RWPE1 (cell line): ENCODE measurements around the gene ARID1B.

Source experiments
- CTCF ChIA-PET: fragments of 350-600 bp; sonication (Branson Sonifier 250); formaldehyde crosslinking; extraction: SDS; loops from one replicate; lab custom pipeline; 2021; lab: Yijun Ruan, JAX
- POLR2A ChIA-PET: fragments of 400-600 bp; formaldehyde crosslinking; extraction: SDS; loops from one replicate; lab custom pipeline; 2020; ENCODE audit warnings: antibody characterized with exemption; ENCODE audit not compliant: low non-redundant PET; lab: Yijun Ruan, JAX
- DNase-seq: peaks from one replicate; pipeline ENCODE4 v3.0.0; 2012; ENCODE audit warnings: low spot score
- H3K27ac ChIP-seq: fragments of 450-650 bp; 2 replicates; pipeline ENCODE4 v1.5.1; 2017
- TF ChIP-seq, protein P1 (sequence below): fragments of 450-650 bp; conservative IDR thresholded peaks from 2 replicates; pipeline ENCODE4 v1.5.1; 2017; ENCODE audit warnings: low read depth, mild to moderate bottlenecking

ARID1B gene

DNA sequence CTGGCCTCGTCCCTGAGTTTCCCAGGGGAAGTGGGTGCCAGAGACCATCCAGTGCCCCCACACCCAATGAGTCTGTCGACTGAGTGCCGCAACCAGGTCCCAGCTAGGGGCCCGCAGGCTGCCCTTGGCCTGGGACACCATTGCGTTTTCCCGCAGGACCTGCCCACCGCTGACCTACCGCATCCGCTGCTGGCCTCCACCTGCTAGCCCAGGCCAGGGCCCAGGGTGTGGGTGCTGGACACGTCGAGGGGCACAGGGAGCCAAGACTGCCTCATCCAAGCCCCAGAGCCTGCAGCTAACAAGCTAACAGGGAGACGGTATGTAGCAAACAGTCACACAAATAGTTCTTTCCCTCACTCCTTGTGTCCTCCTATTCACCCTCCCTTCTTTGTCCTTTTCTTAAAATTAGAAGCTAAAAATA is 448.4 kb downstream of the ARID1B start:
- TF ChIP-seq, protein P1, sequence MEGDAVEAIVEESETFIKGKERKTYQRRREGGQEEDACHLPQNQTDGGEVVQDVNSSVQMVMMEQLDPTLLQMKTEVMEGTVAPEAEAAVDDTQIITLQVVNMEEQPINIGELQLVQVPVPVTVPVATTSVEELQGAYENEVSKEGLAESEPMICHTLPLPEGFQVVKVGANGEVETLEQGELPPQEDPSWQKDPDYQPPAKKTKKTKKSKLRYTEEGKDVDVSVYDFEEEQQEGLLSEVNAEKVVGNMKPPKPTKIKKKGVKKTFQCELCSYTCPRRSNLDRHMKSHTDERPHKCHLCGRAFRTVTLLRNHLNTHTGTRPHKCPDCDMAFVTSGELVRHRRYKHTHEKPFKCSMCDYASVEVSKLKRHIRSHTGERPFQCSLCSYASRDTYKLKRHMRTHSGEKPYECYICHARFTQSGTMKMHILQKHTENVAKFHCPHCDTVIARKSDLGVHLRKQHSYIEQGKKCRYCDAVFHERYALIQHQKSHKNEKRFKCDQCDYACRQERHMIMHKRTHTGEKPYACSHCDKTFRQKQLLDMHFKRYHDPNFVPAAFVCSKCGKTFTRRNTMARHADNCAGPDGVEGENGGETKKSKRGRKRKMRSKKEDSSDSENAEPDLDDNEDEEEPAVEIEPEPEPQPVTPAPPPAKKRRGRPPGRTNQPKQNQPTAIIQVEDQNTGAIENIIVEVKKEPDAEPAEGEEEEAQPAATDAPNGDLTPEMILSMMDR = no peak
- H3K27ac ChIP-seq = no peak overlapping the region
- ChIA-PET CTCF (interaction anchor here (0.7 kb wide), 1 partner anchor 505 kb away, joined by 3 read pairs; no protein-coding TSS in a partner anchor), POLR2A (no interaction called here)
- no peak for DNase-seq

DNA sequence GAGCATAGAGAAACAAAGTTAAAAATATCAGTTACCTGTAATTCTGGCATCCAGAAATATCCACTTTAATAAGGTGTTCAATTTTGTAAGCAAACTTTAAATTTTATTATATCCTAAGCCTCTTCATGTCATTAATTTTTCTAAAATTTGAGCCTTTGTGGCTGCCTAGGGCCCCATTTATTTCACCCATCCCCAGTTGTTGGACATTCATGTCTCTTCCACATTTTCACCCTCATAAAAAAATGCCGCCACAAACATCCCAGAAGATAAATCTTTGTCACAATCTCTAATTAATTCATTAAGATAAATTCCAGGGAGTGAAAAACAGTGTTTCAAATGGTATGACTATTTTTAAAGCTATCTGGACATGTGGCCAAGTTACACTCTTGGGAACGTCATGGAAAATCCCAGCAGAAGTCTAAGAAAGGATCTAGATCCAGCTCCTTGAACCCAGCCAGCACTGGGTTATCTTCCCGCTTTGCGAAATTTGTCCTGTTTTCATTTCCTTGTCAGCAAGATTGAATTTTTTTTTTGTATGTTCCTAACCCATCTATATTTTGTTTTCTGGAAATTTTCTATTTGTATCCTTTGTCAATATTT is 448.9 kb downstream of the ARID1B start:
- ChIA-PET CTCF (interaction anchor here (0.5 to 0.7 kb wide), 2 partner anchors 61 to 505 kb away, joined by 3 read pairs; no protein-coding TSS in a partner anchor), POLR2A (no interaction called here)
- no peak overlapping the region for H3K27ac ChIP-seq
- DNase-seq = no peak
- TF ChIP-seq, protein P1 = no peak

DNA sequence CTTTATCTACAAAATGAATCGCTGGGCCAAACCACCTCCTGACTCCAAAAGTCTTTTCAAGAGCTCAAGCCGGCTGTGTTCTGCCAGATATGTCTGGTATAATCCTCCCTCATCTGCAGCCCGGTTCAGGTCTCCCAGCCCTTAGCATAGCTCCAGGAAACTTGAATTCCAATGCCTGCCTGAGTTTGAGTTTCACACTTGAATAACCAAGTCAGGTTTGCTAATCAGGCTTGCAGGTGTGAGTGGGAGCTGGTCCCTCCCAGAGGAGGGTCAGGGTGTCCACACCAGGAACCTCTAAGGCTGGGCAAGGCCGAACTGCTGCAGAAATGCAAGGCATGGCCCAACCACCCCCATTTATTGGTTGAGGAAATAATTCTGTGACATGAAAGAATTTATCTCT is 449.6 kb downstream of the ARID1B start:
- no peak for DNase-seq
- CTCF ChIA-PET = interaction anchor here (0.5 kb wide), 1 partner anchor 60 kb away, joined by 3 read pairs; no protein-coding TSS in a partner anchor

DNA sequence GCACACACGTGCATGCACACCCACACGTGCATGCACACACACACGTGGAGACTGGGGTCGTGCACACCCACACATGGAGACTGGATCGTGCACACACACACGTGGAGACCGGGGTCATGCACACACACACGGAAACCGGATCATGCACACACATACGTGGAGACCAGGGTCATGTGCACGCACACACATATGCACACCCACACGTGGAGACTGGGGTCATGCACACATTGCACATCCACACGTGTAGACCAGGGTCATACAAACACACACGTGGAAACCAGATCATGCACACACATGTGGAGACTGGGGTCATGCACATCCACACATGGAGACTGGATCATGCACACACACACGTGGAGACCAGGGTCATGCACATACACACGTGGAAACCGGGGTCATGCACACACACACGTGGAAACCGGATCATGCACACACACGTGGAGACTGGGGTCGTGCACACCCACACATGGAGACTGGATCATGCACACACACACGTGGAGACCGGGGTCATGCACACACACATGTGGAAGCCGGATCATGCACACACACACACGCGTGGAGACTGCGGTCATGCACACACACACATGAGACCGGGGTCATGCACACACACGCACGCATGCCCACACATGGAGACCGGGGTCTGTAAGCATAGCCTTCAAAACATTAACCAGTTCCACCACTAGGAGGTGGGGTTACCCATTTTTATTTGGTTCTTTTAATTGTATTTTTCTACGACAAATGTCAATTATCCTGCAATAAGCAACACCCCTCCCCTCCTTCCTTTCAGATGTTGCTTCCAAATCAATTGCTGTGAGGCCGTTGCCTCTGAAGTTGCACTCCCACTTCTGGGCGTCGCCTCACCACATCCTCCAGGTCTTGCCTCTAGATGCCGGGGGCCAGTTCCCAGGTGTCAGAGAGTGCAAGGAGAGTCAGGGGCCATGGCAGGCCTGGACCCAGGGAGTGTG is 450.3 kb downstream of the ARID1B start:
- ChIA-PET CTCF (no interaction called here), POLR2A (no interaction called here)
- no peak for DNase-seq
- H3K27ac ChIP-seq = no peak overlapping the region
- TF ChIP-seq, protein P1 = no peak

More for the DNA sequence above, 449.6 kb downstream of the ARID1B start:
- TF ChIP-seq, protein P1 = no peak
- no peak overlapping the region for H3K27ac ChIP-seq
- POLR2A ChIA-PET = no interaction called here

DNA sequence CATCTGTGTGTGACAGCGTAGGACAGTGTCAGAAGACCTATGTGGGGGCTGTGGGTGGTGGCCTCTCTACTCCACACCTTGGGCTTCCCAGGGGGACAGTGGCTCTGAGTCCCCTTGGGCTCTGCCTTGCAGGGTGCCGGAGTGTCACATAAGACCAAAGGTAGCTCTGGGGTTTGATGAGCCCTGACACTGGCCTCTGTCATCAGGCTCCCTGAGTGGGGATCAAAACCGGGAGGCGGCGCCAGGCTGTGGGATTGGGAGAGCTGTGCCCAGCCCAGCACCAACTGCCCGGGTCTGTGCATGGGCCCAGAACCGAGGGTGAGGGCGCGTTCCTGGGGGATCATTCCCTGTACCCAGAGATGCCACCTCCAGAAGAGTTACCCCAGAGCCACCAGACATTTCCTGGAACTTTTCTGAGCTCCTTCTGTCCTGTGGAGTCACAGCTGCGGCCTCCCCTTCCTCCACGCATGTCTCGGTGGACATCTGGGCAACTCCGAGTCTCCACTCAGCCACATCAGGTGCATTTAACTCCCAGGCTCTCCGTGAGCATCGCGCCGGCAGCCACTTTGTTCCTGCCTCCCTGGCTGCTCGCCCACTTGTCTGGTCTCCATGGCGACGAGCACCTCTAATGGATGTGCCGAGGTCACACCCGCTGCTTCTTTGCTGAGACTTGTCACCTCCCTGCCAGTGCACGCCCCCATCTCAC is 451.4 kb downstream of the ARID1B start:
- TF ChIP-seq, protein P1 = no peak
- CTCF ChIA-PET = no interaction called here
- POLR2A ChIA-PET = no interaction called here
- no peak overlapping the region for H3K27ac ChIP-seq
- DNase-seq = no peak

GRCh38 chr6:157229132-157229618 is 452.0 kb downstream of the ARID1B start:
- no peak overlapping the region for H3K27ac ChIP-seq
- ChIA-PET CTCF (no interaction called here), POLR2A (no interaction called here)
- TF ChIP-seq, protein P1 = no peak
- no peak for DNase-seq
